Gastroesophageal sphincter (tissue), 3 donors: ENCODE measurements around the gene DOCK6.

Experiments
- CTCF ChIP-seq, 4 experiments: fragments of 200-600 bp in 2 of 4; fragments of 450-650 bp in 2 of 4; sonication (generic) in 1 of 4; IDR thresholded peaks; one replicate each; pipeline ENCODE4 v1.5.1; 2017 to 2019; ENCODE audit warnings: antibody characterized with exemption in 4 of 4, mild to moderate bottlenecking in 2 of 4, moderate library complexity in 2 of 4
- POLR2A ChIP-seq, 2 donors: fragments of 450-650 bp; IDR thresholded peaks; one replicate each; pipeline ENCODE4 v1.6.1; 2017; ENCODE audit warnings: antibody characterized with exemption in 2 of 2, mild to moderate bottlenecking in 2 of 2, moderate library complexity in 1 of 2
- POLR2AphosphoS5 ChIP-seq: sonication (generic); formaldehyde crosslinking; IDR thresholded peaks from one replicate; pipeline ENCODE4 v1.6.1; 2017; ENCODE audit warnings: antibody characterized with exemption

GRCh38 chr19:11179716-11180297 is 82.5 kb downstream of the DOCK6 start:
- TF ChIP-seq POLR2AphosphoS5 (no peak), CTCF (IDR thresholded peaks at IDR 0.05) (no peak), POLR2A (IDR thresholded peaks at IDR 0.05) (no peak)
